Naive thymus-derived CD4-positive, alpha-beta T cell (primary cell): Measurements from ENCODE around the gene FGFRL1. TPM values are rescaled to one million over a fixed set of nuclear protein-coding genes. Genes with fewer than 3 reads are reported as not detected.

Experiments
- ATAC-seq: fragments of 150-1000 bp; cut with Tn5 transposase; 2 replicates; pipeline ENCODE4 v1.10.0; 2021; ENCODE audit warnings: mild to moderate bottlenecking, moderate library complexity
- CTCF ChIA-PET: fragments of 350-600 bp; sonication (Branson Sonifier 250); formaldehyde crosslinking; loops from one replicate; lab custom pipeline; 2021; ENCODE audit warnings: antibody characterized with exemption; lab: Charles Lee
- POLR2A ChIA-PET: fragments of 350-600 bp; sonication (Branson Sonifier 250); formaldehyde crosslinking; loops from one replicate; lab custom pipeline; 2021; ENCODE audit warnings: antibody characterized with exemption, inconsistent platforms; lab: Charles Lee
- DNase-seq, 9 donors: peaks; one replicate each; pipeline versions ENCODE4 v3.0.0 to v3.0.0-alpha.2; 2020 to 2022; ENCODE audit warnings: mixed read lengths in 1 of 9
- H3K27ac ChIP-seq: one replicate; pipeline ENCODE4 v1.7.0; 2013; ENCODE audit warnings: mild to moderate bottlenecking, low read depth, low read length, moderate library complexity
- H3K27me3 ChIP-seq, 2 donors: one replicate each; pipeline ENCODE4 v1.7.0; 2013; ENCODE audit warnings: low read length in 2 of 2, mild to moderate bottlenecking in 2 of 2, moderate library complexity in 2 of 2; ENCODE audit not compliant: control insufficient read depth in 2 of 2, insufficient read depth in 2 of 2
- H3K36me3 ChIP-seq, 3 experiments: 1 replicate in 2 of 3; 2 replicates in 1 of 3; pipeline ENCODE4 v1.7.0; 2013; ENCODE audit warnings: low read length in 3 of 3, mild to moderate bottlenecking in 3 of 3, moderate library complexity in 1 of 3; ENCODE audit not compliant: insufficient read depth in 3 of 3, control insufficient read depth in 2 of 3
- H3K4me1 ChIP-seq, 2 donors: one replicate each; pipeline ENCODE4 v1.7.0; 2013; ENCODE audit warnings: low read length in 2 of 2, mild to moderate bottlenecking in 2 of 2, moderate library complexity in 1 of 2; ENCODE audit not compliant: control insufficient read depth in 2 of 2, insufficient read depth in 2 of 2
- H3K4me3 ChIP-seq: 2 replicates; pipeline ENCODE4 v1.7.0; 2013; ENCODE audit warnings: mild to moderate bottlenecking, low read length
- H3K9me3 ChIP-seq, 3 experiments: 1 replicate in 2 of 3; 2 replicates in 1 of 3; pipeline ENCODE4 v1.7.0; 2013; ENCODE audit warnings: low read length in 3 of 3; ENCODE audit not compliant: control insufficient read depth in 2 of 3
- H3K27ac Mint-ChIP-seq, 9 donors: one replicate each; pipeline ENCODE4 v1.8.0; 2020 to 2022; ENCODE audit warnings: mixed read lengths in 9 of 9, mild to moderate bottlenecking in 8 of 9, moderate library complexity in 5 of 9, inconsistent platforms in 2 of 9
- H3K27me3 Mint-ChIP-seq, 5 donors: one replicate each; pipeline ENCODE4 v1.8.0; 2021 to 2022; ENCODE audit warnings: mixed read lengths in 5 of 5, mild to moderate bottlenecking in 1 of 5
- H3K36me3 Mint-ChIP-seq, 5 donors: one replicate each; pipeline ENCODE4 v1.8.0; 2020 to 2022; ENCODE audit warnings: mixed read lengths in 5 of 5, mild to moderate bottlenecking in 3 of 5, inconsistent platforms in 1 of 5
- H3K4me1 Mint-ChIP-seq, 7 donors: one replicate each; pipeline ENCODE4 v1.8.0; 2020 to 2022; ENCODE audit warnings: mixed read lengths in 7 of 7, mild to moderate bottlenecking in 3 of 7, inconsistent platforms in 1 of 7
- H3K4me3 Mint-ChIP-seq, 10 donors: one replicate each; pipeline ENCODE4 v1.8.0; 2020 to 2022; ENCODE audit warnings: mild to moderate bottlenecking in 10 of 10, mixed read lengths in 10 of 10, moderate library complexity in 6 of 10, inconsistent platforms in 2 of 10
- H3K9me3 Mint-ChIP-seq, 11 donors: one replicate each; pipeline ENCODE4 v1.8.0; 2020 to 2022; ENCODE audit warnings: mixed read lengths in 11 of 11, mild to moderate bottlenecking in 4 of 11, inconsistent platforms in 1 of 11, moderate library complexity in 1 of 11
- intact Hi-C, 2 donors: fragments of 100-400 bp; cut with micrococcal nuclease; formaldehyde crosslinking; loops; one replicate each; pipeline ENCODE4 v1.15.1; 2023
- polyA plus RNA-seq, 2 donors: library from polyadenylated mRNA; unstranded; fragments of 300-500 nt; fragmentation: Illumina TruSeq; gene quantifications; one replicate each; pipeline ENCODE4 v1.2.3, GENCODE V29; 2021
- total RNA-seq, 6 experiments: library from RNA in 5 of 6; stranded (reverse) in 5 of 6; gene quantifications; 1 replicate in 5 of 6; 2 replicates in 1 of 6; pipeline ENCODE4 v1.2.3 and lab custom pipeline; 2021 to 2026

FGFRL1 gene
- total and polyA plus RNA-seq, 7 experiments from 2014 or later: 0.45 to 28.1 (median 17.7) TPM

DNA sequence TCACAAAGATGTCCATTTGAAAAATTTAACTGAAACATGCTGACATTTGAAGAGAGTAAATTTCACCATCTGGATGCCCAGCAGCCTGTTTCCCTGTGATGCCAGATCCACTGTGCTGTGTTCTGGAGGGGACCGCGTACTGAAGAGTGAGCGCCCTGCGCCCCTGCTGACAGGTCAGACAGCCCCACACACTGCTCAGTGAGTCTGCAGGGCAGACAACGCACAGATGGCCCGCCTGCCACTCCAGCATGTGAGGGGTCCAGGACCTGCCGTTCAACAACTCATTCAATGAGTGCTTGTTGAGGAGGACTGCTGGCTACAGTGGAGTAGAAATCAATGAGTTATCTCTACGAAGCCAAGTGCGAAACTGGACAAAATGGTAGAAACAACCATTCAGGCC is 49.2 kb downstream of the FGFRL1 start:
- DNase-seq: no peak
- H3K27me3 Mint-ChIP-seq: peaks cover 17 to 29% (median 23%) of the 10 kb centered on the region in 5 donors
- Histone ChIP-seq H3K27me3 (peaks cover 0 to under 1% of the 10 kb centered on the region in 2 donors), H3K4me3 (no peak overlapping the region), H3K9me3 (peaks cover 0 to 4% (median 0%) of the 10 kb centered on the region in 3 experiments), H3K4me1 (peaks cover 8 to 9% of the 10 kb centered on the region in 2 donors), H3K36me3 (no peaks in the 10 kb centered on the region), H3K27ac (no peak overlapping the region)
- ATAC-seq: no peak
- peaks cover 8 to 24% (median 18%) of the 10 kb centered on the region in 7 donors for H3K4me1 Mint-ChIP-seq
- H3K27ac Mint-ChIP-seq: no peak overlapping the region
- intact Hi-C loops: no loop called here
- ChIA-PET POLR2A (no interaction called here), CTCF (no interaction called here)
- peaks cover 0 to 38% (median 16%) of the 10 kb centered on the region in 11 donors for H3K9me3 Mint-ChIP-seq
- no peak overlapping the region for H3K4me3 Mint-ChIP-seq
- H3K36me3 Mint-ChIP-seq: peaks cover 0 to 22% (median 13%) of the 10 kb centered on the region in 5 donors

DNA sequence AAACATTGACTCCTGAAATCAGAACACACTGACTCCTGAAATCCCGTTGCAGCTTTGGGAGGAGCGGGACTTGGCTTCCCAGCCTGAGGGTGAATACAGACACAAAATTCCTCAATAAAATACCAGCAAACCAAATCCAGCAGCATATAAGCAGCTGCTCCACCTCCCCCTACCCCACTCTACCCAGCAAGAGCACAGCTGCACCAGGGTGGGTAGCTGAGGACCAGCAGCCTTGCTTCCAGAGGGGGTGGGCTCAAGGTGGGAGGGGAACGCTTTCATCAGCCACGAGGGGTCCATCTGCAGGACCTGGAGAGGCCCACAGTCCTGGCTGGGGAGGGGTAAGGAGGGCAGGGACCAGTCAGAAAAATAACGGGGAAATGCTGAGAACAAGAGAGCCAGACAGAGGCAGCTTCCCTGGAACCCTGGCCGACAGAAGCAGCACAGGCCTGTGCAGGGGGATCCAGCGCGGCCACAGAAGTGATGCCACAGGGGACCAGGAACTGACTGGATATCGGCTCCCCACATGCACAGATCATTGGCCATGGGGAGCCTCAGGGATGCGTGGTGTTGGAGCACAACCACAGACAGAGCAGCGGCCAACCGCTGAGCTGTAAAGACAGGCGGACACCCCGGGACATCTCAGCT is 49.8 kb downstream of the FGFRL1 start:
- peaks cover 0 to 19% (median 13%) of the 10 kb centered on the region in 5 donors for H3K36me3 Mint-ChIP-seq
- H3K36me3 ChIP-seq: no peaks in the 10 kb centered on the region
- peaks cover 3 to 18% (median 13%) of the 10 kb centered on the region in 7 donors for H3K4me1 Mint-ChIP-seq
- H3K27me3 Mint-ChIP-seq: peaks cover 17 to 32% (median 23%) of the 10 kb centered on the region in 5 donors
- peaks cover 6% of the 10 kb centered on the region in 2 donors for H3K4me1 ChIP-seq
- H3K27ac ChIP-seq: no peak overlapping the region
- peaks cover 0 to 4% (median 0%) of the 10 kb centered on the region in 3 experiments for H3K9me3 ChIP-seq
- H3K27ac Mint-ChIP-seq: no peak overlapping the region
- H3K27me3 ChIP-seq: peaks cover 0 to 2% of the 10 kb centered on the region in 2 donors
- no peak overlapping the region for H3K4me3 Mint-ChIP-seq
- H3K4me3 ChIP-seq: no peak overlapping the region
- DNase-seq (no peak), ATAC-seq (no peak)
- POLR2A ChIA-PET: no interaction called here
- peaks cover 0 to 38% (median 16%) of the 10 kb centered on the region in 11 donors for H3K9me3 Mint-ChIP-seq
- intact Hi-C loops: no loop called here
- CTCF ChIA-PET: interaction anchor here (0.5 kb wide), 1 partner anchor 342 kb away, joined by 3 read pairs; no protein-coding TSS in a partner anchor

DNA sequence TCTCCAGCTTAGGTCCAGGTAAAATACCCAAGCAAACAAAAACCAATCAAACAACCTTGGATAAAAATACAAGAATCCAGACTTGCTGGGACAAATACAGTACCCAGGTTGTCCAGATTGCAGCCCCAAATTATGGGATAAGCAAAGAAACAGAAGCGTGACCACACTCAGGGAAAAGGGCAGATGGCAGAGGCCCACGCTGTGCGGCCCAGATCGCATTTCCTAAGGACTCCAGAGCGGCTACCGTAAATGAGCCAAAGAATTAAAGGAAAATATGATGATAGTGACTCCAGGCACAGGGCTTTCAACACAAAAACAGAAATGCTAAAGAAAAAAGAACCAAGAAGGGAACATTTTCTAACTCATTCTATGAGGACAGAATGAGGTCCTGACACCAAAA is 50.3 kb downstream of the FGFRL1 start:
- H3K4me3 Mint-ChIP-seq: peak overlapping the region in 2 of 10 donors; percentile 8 to 11
- POLR2A ChIA-PET: no interaction called here

DNA sequence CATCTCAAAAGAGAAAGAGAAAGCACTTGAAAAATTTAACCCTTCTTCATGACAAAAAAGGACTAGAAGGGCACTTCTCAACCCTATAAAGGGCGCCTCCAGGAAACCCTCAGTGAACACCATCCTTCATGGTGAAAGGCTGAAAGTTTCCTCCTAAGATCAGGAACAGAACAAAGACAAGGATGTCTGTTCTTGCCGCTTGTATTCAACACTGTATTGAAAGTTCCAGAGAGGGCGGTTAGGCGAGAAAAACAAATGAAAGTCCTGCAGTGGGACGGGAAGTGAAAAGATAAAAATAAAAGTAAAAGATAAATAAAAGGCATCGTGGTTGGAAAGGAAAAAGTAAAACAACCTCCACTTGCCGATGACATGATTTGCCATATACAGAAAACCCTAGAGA is 51.0 kb downstream of the FGFRL1 start:
- H3K36me3 ChIP-seq: no peaks in the 10 kb centered on the region
- peaks cover 0 to 4% (median 0%) of the 10 kb centered on the region in 3 experiments for H3K9me3 ChIP-seq
- no peak overlapping the region for H3K4me3 ChIP-seq
- DNase-seq: no peak
- ATAC-seq: no peak
- no peak overlapping the region for H3K27ac ChIP-seq
- Mint-ChIP-seq H3K27ac (peak overlapping the region in 2 of 9 donors; percentile 25 to 63), H3K4me3 (peak overlapping the region in 2 of 10 donors; percentile 35 to 58), H3K27me3 (peaks cover 25 to 42% (median 34%) of the 10 kb centered on the region in 5 donors), H3K4me1 (peaks cover 0 to 13% (median 8%) of the 10 kb centered on the region in 7 donors), H3K36me3 (peaks cover 0 to 19% (median 14%) of the 10 kb centered on the region in 5 donors), H3K9me3 (peaks cover 0 to 38% (median 16%) of the 10 kb centered on the region in 11 donors)
- CTCF ChIA-PET: interaction anchor here (1.0 kb wide), 1 partner anchor 15 kb away, joined by 3 read pairs; no protein-coding TSS in a partner anchor
- intact Hi-C loops: no loop called here
- POLR2A ChIA-PET: no interaction called here
- no peaks in the 10 kb centered on the region for H3K4me1 ChIP-seq
- H3K27me3 ChIP-seq: peaks cover 0 to 2% of the 10 kb centered on the region in 2 donors

More for the DNA sequence above, 50.3 kb downstream of the FGFRL1 start:
- peaks cover 0 to 13% (median 8%) of the 10 kb centered on the region in 7 donors for H3K4me1 Mint-ChIP-seq
- Histone ChIP-seq H3K4me3 (no peak overlapping the region), H3K4me1 (peaks cover under 1% of the 10 kb centered on the region in 2 donors), H3K9me3 (peaks cover 0 to 4% (median 0%) of the 10 kb centered on the region in 3 experiments), H3K27me3 (peaks cover 0 to 2% of the 10 kb centered on the region in 2 donors), H3K27ac (no peak overlapping the region), H3K36me3 (no peaks in the 10 kb centered on the region)
- peaks cover 23 to 38% (median 28%) of the 10 kb centered on the region in 5 donors for H3K27me3 Mint-ChIP-seq
- intact Hi-C loops: no loop called here
- ATAC-seq (no peak), DNase-seq (no peak)
- peak overlapping the region in 1 of 9 donors; percentile 25 for H3K27ac Mint-ChIP-seq
- H3K36me3 Mint-ChIP-seq: peaks cover 0 to 19% (median 13%) of the 10 kb centered on the region in 5 donors
- peaks cover 0 to 38% (median 16%) of the 10 kb centered on the region in 11 donors for H3K9me3 Mint-ChIP-seq
- CTCF ChIA-PET: interaction anchor here (0.5 kb wide), 1 partner anchor 341 kb away, joined by 3 read pairs; no protein-coding TSS in a partner anchor

DNA sequence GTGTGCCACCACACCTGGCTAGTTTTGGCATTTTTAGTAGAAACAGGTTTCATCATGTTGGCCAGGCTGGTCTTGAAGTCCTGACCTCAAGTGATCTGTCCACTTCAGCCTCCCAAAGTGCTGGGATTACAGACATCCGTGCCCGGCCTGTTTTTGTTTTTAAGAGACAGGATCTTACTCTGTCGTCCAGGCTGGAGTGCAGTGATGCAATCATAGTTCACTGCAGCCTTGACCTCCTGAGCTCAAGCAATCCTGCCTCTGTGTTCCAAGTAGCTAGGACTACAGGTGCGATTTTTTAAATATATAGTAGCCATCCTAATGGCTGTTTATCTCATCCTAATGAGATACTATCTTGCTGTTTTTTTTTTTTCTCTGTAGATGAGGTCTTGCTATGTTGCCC is 54.3 kb downstream of the FGFRL1 start:
- Mint-ChIP-seq H3K4me1 (peaks cover 0 to 13% (median 8%) of the 10 kb centered on the region in 7 donors), H3K9me3 (peaks cover 0 to 38% (median 16%) of the 10 kb centered on the region in 11 donors), H3K27me3 (peaks cover 40 to 55% (median 46%) of the 10 kb centered on the region in 5 donors), H3K4me3 (no peak overlapping the region), H3K27ac (no peak overlapping the region), H3K36me3 (peaks cover 0 to 19% (median 12%) of the 10 kb centered on the region in 5 donors)
- ChIA-PET POLR2A (no interaction called here), CTCF (no interaction called here)
- peaks cover 0 to 2% of the 10 kb centered on the region in 2 donors for H3K27me3 ChIP-seq
- DNase-seq: no peak
- intact Hi-C loops: no loop called here
- H3K4me1 ChIP-seq: no peaks in the 10 kb centered on the region
- H3K36me3 ChIP-seq: no peaks in the 10 kb centered on the region
- no peak overlapping the region for H3K4me3 ChIP-seq
- H3K9me3 ChIP-seq: peaks cover 0 to 4% (median 0%) of the 10 kb centered on the region in 3 experiments
- H3K27ac ChIP-seq: no peak overlapping the region
- ATAC-seq: no peak

DNA sequence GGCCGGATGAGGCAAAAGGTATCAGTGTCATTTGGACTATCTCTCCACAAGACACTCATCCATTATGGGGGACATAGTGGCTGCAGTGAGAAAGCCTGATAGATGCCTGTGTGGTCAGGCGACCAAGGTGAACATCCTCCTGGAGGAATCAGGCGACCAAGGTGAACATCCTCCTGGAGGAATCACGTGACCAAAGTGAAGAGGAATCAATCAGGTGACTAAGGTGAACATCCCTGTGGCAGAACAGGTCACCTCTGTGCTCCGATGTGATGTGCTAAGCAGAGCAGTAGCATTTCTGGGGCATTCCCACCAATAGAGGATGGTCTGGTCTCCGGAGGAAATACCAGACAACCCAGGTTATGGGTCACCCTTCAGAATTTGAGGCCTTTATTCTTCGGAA is 58.0 kb downstream of the FGFRL1 start:
- H3K36me3 Mint-ChIP-seq: peaks cover 0 to 5% (median 0%) of the 10 kb centered on the region in 5 donors
- peaks cover 0 to 11% (median 7%) of the 10 kb centered on the region in 11 donors for H3K9me3 Mint-ChIP-seq
- ATAC-seq: no peak
- Histone ChIP-seq H3K27me3 (peaks cover 0 to 2% of the 10 kb centered on the region in 2 donors), H3K27ac (no peak overlapping the region), H3K36me3 (no peaks in the 10 kb centered on the region), H3K9me3 (peaks cover 0 to 4% (median 0%) of the 10 kb centered on the region in 3 experiments), H3K4me1 (peaks cover 0 to 7% of the 10 kb centered on the region in 2 donors), H3K4me3 (no peak overlapping the region)
- H3K4me3 Mint-ChIP-seq: no peak overlapping the region
- H3K27ac Mint-ChIP-seq: no peak overlapping the region
- DNase-seq: no peak
- ChIA-PET POLR2A (no interaction called here), CTCF (no interaction called here)
- intact Hi-C loops: no loop called here
- H3K4me1 Mint-ChIP-seq: peaks cover 7 to 15% (median 14%) of the 10 kb centered on the region in 7 donors
- peaks cover 30 to 51% (median 36%) of the 10 kb centered on the region in 5 donors for H3K27me3 Mint-ChIP-seq
